HCT116 (cell line): ENCODE results near the gene DAPL1.

Experiments used
- CEBPB ChIP-seq: IDR thresholded peaks from 2 replicates; pipeline ENCODE4 v1.6.1; 2012; ENCODE audit warnings: low read depth
- CTCF ChIP-seq, 3 experiments: fragments of 200-600 bp in 1 of 3; sonication (generic) in 1 of 3; IDR thresholded peaks in 2 of 3; conservative IDR thresholded peaks in 1 of 3; 2 replicates each; pipeline ENCODE4 v1.5.1; 2012 to 2017; ENCODE audit warnings: low read depth in 2 of 3, low read length in 2 of 3, antibody characterized with exemption in 1 of 3, borderline replicate concordance in 1 of 3, control low read depth in 1 of 3, mild to moderate bottlenecking in 1 of 3, mixed read lengths in 1 of 3, mixed run types in 1 of 3, moderate library complexity in 1 of 3; ENCODE audit not compliant: insufficient read depth in 1 of 3
- EZH2 ChIP-seq: fragments of 200-600 bp; sonication (generic); IDR thresholded peaks from 2 replicates; pipeline ENCODE4 v1.6.1; 2017; ENCODE audit warnings: antibody characterized with exemption, mixed run types
- EZH2phosphoT487 ChIP-seq: fragments of 200-600 bp; IDR thresholded peaks from 2 replicates; pipeline ENCODE4 v1.6.1; 2018; ENCODE audit warnings: antibody characterized with exemption, borderline replicate concordance
- MAX ChIP-seq: IDR thresholded peaks from 2 replicates; pipeline ENCODE4 v1.6.1; 2012
- REST ChIP-seq: IDR thresholded peaks from 2 replicates; pipeline ENCODE4 v1.6.1; 2012; ENCODE audit warnings: low read depth
- SIN3A ChIP-seq: IDR thresholded peaks from 2 replicates; pipeline ENCODE4 v1.6.1; 2012; ENCODE audit warnings: low read depth
- YY1 ChIP-seq: IDR thresholded peaks from 2 replicates; pipeline ENCODE4 v1.6.1; 2011; ENCODE audit warnings: low read length, low read depth, moderate library complexity, mild to moderate bottlenecking; ENCODE audit not compliant: insufficient replicate concordance; ENCODE audit errors: extremely low read depth
- ZFX ChIP-seq: fragments of 450-650 bp; IDR thresholded peaks from 2 replicates; pipeline ENCODE4 v1.6.1; 2017

GRCh38 chr2:158815658-158816057, 20.5 kb downstream of the DAPL1 start:
- TF ChIP-seq SIN3A = no peak
- no peak for TF ChIP-seq EZH2
- TF ChIP-seq YY1 = no peak
- no peak for TF ChIP-seq CTCF (IDR thresholded peaks at IDR 0.05 in 2 of 3, conservative IDR thresholded peaks at IDR 0.05 in 1 of 3; ENCODE audit: borderline replicate concordance in 1 of 3, insufficient read depth in 1 of 3, low read depth in 2 of 3, low read length in 2 of 3)
- TF ChIP-seq REST = no peak
- TF ChIP-seq EZH2phosphoT487 = no peak
- TF ChIP-seq MAX = no peak
- TF ChIP-seq ZFX = no peak
- no peak for TF ChIP-seq CEBPB
